Epidermal melanocyte (primary cell): ENCODE results near the gene KCNA1.

ENCODE experiments used
- DNase-seq: peaks from one replicate; pipeline ENCODE4 v3.0.0; 2011; ENCODE audit warnings: low spot score; ENCODE audit not compliant: insufficient read length

Gene KCNA1

DNA sequence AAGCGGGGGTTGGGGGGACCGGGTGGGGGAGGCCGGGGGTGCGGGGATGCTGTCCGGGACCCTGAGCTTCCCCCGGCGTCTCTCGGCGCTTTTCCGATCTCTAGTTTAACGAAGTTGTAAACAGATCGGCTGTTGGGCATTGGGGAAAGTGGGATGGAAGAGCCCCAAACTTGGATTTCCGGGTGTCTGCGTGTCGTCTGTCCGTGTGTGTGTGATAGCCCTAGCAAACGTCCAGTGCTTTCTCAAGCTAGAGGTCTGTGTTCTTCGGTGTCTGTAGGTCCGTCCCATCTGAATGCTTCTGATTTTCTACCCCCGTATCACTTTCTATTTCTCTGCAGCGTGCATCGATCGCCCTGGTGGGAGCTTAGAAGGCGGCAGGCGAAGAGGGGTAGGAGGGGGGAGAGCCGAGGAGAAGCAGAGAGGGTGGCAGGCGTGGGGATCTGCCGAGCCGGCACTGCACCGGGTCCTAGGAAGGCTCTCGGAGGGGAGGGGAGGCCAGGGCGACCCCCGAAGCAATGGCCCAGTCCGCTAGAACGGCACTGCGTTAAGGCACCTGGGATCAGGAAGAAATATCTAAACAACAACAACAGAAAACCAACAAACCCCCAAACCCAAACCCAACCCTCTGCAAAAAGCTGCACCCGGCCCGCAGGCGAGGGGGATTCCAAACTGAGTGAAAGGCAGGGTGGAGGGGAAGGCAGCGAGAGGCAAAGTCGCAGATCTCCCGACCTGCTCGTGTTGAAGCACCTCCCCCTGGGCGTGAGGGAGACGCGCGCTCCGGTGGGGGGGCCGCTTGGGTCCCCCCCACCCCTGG lies 1.0 kb downstream of the KCNA1 start:
- DNase-seq, result no peak

DNA sequence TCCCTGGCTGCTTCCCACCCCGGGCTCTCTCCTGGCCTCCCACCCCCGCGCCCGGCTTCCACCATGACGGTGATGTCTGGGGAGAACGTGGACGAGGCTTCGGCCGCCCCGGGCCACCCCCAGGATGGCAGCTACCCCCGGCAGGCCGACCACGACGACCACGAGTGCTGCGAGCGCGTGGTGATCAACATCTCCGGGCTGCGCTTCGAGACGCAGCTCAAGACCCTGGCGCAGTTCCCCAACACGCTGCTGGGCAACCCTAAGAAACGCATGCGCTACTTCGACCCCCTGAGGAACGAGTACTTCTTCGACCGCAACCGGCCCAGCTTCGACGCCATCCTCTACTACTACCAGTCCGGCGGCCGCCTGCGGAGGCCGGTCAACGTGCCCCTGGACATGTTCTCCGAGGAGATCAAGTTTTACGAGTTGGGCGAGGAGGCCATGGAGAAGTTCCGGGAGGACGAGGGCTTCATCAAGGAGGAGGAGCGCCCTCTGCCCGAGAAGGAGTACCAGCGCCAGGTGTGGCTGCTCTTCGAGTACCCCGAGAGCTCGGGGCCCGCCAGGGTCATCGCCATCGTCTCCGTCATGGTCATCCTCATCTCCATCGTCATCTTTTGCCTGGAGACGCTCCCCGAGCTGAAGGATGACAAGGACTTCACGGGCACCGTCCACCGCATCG lies 1.8 kb downstream of the KCNA1 start:
- no peak for DNase-seq

DNA sequence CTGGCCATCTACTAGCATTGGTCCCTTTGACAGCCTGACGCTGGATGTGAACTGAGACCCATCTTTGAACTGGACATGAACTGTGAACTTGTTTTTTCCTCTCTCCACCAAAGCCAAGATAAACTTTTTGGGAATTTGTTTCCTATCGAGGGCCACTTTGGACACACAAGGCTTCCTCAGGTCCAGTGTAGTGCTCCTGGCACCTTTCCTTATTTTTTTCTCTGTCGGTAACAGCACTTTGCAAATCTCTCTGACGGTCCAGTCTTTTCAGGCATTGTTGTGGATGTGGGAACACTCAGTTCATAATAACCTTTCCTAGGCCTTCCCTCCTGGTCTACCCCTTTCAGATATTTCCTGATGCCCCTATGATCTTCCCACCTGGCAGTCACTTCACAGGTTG lies 5.0 kb downstream of the KCNA1 start:
- DNase-seq, result no peak

DNA sequence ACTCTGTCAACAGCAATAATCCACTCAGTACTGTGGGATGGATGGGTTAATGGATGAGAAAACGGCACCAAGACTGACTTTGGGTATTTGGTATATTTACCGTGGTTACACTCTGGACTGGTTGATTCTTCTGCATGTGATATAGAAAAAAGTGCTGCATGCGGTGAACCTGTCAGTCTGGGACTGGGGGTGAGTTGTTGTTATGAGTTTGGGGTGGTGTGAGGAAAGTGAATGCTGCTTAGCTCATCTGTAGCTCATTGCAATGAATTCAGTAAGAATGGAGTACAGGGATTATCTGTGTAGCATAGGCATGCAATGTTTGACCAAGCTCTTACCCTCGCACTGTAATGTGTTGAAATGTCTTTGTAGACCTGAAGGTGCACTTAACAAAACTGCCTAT lies 6.0 kb downstream of the KCNA1 start:
- DNase-seq, result no peak

DNA sequence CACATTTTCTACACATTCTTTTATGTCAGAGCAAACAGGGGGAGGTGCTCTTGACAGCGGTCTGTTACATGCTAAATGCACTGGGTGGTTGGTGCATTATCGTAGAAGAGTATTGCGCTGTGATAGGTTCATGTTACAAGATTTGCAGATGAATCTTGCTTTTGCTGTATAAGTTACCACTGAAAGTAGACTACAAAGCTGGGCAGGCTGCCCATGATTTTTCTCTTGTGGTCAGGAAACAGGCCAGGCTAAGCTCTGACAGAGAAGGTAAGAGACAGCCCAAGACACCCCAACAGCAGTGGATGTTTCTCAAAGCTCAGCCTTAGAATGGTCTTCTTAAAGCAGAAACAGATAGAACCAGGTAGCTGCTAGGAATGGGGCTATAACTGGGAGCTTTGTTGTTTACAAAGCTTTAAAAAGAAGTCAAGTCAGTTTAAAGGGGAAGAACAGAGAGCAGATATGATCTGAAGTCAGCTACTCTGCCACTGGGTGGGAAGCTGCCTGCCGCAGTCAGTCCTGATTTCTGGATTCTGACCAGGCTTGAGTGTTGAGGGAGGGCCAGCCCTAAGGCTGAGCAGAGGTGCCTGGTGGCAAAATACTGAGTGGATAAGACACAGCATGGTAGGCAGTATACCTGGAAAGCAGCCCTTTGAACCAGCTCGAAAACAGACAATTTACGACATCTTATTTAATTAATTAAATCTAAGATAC lies 9.4 kb downstream of the KCNA1 start:
- no peak for DNase-seq

DNA sequence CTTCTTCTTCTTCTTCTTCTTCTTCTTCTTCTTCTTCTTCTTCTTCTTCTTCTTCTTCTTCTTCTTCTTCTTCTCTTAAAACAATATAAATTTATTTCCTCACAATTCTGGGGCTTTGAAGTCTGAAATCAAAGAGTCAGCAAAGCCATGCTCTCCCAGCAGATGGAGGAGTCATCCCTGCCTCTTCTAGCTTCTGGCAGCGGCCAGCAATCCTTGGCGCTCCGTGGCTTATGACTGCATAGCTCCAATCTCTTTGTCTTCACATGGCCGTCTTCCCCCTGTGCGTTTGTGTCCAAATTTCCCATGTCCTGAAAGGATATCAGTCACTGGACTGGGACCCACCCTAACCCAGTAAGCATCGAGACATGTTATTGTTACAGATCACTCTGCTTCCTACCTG lies 22.9 kb downstream of the KCNA1 start:
- DNase-seq, result no peak

DNA sequence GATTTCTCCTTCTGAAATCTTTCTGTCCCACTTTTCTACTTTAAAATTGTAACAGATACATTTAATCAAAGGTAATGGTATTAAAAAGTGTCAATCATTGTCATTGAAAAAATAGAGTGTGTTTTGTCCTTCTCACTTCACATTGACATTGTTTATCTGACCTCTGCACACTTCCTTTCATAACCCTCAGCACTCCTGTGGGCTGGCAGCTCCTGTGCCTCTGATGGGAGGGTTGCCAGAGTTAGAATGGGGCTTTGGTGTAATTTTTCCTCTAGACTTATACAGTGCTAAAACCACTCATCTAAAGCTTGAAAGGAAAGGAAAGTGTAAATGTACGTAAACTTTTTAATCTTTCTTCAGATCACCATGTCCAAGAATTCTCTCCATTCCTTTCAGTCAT lies 23.7 kb downstream of the KCNA1 start:
- DNase-seq, result no peak

DNA sequence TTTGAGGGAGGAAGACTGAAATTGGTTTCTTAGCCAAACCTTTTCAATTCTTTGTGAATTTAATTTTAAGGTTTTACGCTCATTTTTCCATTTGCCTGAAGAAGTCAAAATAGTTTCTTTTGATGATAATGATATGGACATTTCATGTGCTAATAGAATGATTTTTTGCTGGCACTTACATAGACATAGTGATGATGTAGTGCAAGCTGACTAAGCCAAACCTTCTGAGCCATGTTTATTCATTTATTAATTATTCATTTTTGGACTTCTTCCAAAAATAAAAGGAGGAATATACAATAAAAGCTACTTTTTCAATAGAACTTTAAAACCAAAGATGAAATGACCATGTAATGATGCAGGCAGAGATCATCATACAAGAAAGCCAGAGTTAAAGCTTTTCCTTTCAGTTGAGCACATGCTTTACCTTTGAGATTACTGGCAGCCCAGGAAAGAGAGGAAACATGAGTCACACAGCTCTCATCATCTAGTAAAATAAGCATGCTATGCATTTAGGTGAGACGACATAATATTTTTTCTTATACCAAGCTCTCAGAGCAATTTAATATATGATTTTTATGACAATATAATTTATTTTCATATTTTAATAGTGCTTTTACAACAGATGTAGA lies 24.8 kb downstream of the KCNA1 start:
- no peak for DNase-seq

DNA sequence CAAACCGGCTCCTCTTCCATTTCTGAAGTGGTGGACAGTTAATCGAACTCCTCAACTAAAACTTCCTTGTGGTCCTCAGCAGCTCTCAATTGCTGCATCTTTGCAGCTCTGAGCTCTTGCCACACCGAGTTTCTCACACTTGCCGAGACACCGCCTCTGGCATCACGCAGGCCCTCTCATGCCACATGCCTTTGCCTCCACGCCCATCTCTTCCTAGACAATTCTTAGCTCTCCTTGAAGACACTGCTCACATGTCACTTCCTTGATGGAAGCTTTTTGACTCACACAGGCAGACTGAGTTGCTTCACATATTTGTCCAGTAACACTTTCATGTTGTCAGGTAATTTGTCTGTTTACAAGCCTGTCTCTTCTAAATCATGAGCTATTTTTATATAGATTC lies 29.2 kb downstream of the KCNA1 start:
- DNase-seq, result no peak

DNA sequence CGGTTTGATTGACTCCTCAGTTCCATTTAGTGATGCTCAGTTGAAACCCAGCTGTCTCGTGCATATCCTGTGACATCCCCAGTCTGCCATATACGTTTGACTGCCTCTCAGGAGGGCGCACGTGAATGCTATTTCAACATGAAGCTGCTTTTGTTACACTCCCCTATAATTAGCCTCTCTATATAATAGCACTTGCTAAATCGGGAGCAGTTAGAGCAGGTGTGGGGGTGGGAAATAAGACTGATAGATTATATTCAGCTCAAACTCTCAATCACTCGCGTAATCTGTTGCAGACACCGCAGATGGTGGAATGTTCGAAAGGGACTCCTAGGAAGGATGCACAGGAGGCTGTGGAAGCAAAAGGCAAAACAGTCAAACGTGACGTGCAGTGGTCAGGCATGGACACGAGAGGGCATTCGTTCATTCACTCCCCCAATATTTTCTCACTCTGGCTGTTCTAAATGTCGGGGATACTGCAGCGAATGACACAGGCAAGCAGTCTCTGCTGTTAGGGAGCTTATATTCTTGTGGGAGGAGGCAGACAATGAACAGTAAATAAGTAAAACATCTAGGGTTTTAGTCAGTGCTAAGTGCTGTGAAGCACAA lies 29.8 kb downstream of the KCNA1 start:
- no peak for DNase-seq

DNA sequence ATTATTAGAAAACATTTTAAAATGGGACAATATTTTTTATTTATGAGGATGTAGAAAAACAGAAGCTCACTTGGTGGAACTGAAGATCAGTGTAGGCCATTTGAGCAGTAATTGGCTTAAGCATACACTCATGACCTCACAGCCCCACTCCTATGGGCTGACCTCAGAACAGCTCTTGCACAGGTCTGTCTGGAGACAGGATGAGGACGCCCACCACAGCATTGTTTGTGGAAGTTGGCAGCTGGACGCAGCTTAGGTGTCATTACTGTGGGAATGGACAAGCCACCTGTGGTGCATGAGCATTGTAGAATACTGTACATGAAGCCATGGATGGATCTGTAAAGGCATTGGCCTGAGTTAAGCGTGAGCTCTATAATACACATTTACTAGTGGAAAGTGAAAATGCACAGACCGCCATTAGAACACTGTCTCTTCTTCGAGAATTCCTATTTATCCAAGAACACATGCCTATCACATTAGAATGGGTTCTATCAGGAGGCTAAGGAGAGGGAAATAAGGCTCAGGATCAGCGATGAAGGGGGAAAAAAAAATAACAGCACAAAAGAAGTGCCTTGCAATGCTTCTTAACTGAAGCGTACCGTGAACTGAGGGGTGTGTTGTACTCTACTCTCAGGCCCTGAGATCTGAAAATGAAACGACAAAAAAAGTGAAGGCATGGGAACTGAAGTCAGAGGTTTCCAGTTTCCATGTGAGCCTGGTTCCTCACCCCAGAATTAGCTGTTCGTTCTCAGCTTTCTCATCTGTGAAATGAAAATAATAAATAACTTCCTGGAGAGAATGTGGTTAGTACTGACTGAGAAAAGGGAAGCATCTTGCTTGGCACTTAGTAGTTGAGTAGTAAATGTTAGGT lies 33.6 kb downstream of the KCNA1 start:
- DNase-seq, result no peak

DNA sequence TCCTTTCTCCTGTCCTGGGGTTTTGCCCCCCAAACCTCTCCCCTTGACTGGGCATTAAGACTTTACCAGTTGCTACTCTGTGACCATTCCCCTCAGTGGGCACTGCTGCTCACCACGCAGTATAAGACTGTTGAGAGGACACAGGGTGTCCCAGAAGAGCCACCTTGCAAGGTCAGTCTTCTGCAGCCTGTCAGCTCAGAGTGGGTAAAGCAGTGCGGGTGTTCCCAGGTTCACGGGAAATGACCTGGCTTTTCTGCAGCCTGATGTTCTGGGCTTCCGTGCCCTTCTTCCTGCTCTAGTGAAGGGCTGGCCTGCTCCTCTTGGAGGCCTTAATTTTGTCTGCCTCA lies 34.2 kb downstream of the KCNA1 start:
- no peak for DNase-seq

DNA sequence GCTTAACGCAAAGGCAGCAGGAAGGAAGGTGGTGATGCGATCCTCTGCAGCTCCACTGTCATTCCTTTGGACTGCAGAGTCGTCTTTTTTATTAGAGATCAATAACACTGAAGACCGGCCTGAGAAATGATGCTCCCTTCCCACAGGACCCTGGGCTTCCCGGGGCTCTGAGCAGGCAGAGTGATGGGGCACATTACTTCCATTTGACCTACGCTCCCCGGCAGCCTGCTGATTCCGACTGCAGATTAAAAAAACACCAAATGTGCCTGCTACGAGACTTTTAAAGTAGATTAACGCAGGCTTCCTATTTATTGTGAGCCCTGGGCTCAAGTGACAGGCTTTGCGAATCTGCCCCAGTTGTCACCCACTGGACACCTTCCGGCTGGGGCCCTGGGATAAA lies 37.5 kb downstream of the KCNA1 start:
- DNase-seq, result no peak

DNA sequence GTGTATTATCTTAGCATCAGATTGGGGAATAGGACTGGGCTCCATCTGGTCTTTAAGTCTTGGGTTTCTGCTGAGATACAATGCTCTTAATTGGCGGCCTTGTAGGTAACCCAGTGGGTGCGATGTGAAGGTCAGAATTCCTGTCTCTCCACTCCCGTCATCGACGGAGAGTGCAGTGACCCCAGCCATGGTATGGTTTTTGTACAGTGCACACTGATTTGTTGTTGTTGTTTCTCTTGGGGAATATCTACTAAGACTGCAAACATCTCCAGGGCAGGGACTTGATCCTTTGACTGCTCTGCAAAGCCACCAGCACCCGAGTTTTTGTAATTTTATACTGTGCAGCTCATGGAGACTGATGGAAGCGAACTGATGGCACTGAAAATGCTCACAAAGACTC lies 41.4 kb downstream of the KCNA1 start:
- DNase-seq, result no peak

DNA sequence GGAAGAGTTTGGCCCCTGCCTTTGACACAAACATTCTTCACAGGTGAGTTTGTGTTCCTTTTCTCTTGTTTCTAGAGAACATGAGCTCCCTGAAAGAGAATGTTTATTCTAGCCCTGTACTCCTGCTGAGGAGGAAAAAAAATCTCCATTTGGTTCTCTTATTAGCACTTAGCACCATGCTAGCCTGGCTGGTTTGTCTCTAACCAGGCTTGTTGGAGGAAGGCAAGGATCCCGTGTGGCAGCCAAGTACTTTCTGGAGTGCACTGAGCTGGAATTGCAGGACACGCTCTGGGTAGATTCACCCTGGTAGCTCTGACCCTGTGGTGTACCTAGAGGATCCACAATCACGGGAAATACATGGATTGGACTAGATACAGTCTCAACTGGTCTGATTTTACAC lies 41.9 kb downstream of the KCNA1 start:
- DNase-seq, result no peak

DNA sequence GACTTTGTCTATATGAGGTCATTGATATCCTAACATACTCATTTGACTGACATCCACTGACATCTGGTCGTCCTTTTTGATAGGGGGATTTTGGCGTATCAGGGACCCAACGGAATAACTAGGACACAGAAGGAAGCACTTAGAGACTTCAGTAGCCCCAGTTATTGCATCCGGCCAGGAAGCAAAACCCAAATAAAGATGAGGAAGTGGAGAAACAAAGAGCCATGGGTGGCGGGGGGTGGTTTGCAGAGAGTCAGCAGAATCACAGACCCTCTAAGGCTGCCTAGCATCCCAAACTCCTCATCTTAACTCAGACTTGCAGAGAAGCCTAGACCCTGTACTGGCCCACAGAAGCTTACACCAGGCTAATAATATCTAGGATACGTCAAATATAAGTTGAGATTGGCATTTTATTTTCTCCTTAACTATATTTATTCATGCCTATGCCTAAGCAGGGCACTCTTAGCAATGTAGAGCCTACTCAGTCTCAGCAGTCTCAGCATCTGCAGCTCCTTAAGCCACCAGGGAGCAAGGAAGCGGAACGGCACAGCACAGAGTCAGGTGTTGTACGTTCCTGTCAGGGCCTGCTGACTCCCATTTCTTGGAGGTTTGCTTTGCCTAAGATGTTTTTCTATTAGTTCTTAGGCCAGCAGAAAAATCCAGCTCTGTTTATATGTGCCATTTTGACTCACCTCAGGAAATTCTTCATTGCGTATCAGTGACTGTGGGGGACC lies 45.1 kb downstream of the KCNA1 start:
- no peak for DNase-seq

DNA sequence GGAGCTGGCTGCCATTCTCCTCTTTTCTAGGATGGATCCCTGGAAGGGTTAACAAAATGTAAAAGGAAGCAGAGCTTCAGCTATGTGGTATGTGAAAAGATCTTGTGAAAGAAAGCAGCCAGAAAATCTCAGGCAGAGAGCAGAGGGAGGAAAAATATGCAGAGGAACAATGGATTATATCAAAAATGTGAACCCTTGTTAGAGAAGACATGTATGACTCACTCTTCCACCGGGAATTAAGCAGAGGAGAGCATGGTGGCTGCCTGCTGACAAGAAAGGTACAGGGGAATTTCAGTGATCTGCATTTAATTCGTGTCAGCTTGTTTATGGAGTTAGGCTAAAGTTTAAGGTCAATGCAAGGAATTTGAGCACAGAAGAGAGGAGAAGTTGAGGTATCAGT lies 46.3 kb downstream of the KCNA1 start:
- no peak for DNase-seq

DNA sequence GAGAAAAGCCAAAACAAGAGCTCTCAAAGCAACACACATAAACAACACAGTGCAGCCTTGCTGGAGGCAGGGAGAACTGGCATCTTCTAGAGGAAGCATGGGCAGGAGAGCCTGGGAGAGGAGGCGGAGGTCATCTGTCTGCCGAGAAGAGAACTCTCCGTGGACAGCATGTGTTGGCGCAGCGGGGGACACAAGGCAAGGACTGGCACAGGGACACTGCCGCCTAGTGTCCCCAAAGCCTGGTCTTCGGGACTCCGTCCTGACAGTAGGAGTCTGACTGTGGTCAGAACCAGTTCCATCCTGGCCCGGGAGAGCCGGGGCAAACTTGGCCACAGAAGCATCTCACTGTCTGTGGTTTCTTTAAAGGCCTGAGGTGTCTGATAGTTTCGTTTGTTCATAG lies 47.3 kb downstream of the KCNA1 start:
- DNase-seq, result no peak

DNA sequence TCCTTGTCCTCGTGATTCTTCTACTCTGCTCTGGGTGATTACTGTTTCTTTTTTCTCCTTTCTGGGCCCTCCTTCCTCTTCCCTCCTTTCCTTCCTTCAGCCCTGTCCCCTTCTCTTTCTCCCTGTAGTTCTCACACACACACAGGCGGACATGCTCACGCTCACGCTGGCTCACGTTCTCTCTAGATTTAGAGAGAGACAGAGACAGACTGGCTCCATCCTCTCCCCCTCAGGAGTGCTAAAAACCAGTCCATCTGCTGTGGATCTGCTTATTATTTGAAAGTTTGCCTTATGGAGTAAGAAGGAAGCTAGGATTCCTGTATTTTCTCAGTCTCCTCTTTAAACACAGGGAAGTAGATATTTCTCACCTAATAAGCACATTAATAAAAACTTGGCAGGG lies 48.1 kb downstream of the KCNA1 start:
- no peak for DNase-seq

DNA sequence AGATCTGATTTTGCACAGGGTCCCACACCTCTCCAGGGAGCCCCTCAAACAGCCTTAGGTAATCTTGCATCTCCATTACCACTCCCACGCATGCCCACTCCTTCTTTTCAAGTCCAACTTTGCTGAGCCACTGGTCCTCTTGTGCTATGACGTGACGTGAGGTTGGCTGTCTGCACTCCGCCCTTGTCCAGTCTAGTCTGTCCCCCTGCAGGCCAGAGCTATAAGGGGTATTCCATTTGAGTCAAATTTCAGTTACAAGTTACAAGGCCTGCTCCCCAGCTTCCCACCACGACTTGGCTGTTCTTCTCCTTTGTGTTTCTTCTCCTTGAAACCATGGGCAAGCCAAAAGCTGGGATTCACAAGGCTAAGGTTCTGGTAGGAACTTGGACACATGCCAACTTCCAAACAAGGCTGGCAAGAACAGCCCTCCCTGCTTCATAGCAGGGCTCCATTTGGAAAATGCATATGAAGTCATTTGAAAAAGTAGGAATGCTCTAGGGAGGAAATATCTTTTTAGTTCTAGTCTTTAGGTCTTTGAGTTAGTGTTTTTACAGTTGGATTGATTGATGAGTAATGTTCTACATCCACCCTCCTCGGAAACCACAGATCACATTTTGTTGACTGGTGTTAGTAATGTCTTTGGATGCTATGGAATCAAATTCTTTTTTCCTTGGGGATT lies 49.1 kb downstream of the KCNA1 start:
- DNase-seq, result no peak
